Adrenal gland (tissue), 12 donors: ENCODE data around the gene KEAP1. TPM values are rescaled to one million over a fixed set of nuclear protein-coding genes. Genes with fewer than 3 reads are reported as not detected.

Source experiments
- DNase-seq, 7 donors: peaks; one replicate each; pipeline ENCODE4 v3.0.0-alpha.2; 2019 to 2020
- H3K27ac ChIP-seq, 5 donors: fragments of 200-600 bp; sonication (generic) in 4 of 5; 1 replicate in 3 of 5; 2 replicates in 2 of 5; pipeline versions ENCODE4 v1.5.1 to v1.8.0; 2016 to 2020; ENCODE audit warnings: mild to moderate bottlenecking in 1 of 5
- H3K27me3 ChIP-seq: fragments of 200-600 bp; 2 replicates; pipeline ENCODE4 v1.8.0; 2021
- H3K36me3 ChIP-seq, 2 donors: fragments of 200-600 bp; replicated peaks in 1 of 2; 1 replicate in 1 of 2; 2 replicates in 1 of 2; pipeline versions ENCODE4 v1.5.1 to v1.8.0; 2018 to 2022
- H3K4me1 ChIP-seq, 2 donors: fragments of 200-600 bp; replicated peaks in 1 of 2; 1 replicate in 1 of 2; 2 replicates in 1 of 2; pipeline versions ENCODE4 v1.5.1 to v1.8.0; 2018 to 2021
- H3K4me3 ChIP-seq, 4 donors: fragments of 200-600 bp; sonication (generic) in 3 of 4; one replicate each; pipeline ENCODE4 v1.5.1; 2016 to 2018
- H3K9me3 ChIP-seq, 3 donors: fragments of 200-600 bp; sonication (generic) in 1 of 3; replicated peaks in 1 of 3; 1 replicate in 2 of 3; 2 replicates in 1 of 3; pipeline versions ENCODE4 v1.5.1 to v1.8.0; 2016 to 2021
- POLR2A ChIP-seq, 2 donors: fragments of 450-650 bp; IDR thresholded peaks; one replicate each; pipeline ENCODE4 v1.6.1; 2017; ENCODE audit warnings: antibody characterized with exemption in 2 of 2, mild to moderate bottlenecking in 2 of 2, moderate library complexity in 1 of 2
- WGBS, 4 donors: extraction: QIAGEN DNeasy Blood & Tissue Kit in 2 of 4; methylation state at CpG; one replicate each; pipeline versions ENCODE4 v1.1.5 to v1.1.7; 2013 to 2017; 5-methylcytosine and 5-hydroxymethylcytosine counted together
- intact Hi-C, 2 donors: fragments of 100-400 bp; cut with DNase I; formaldehyde crosslinking; loops; one replicate each; pipeline versions ENCODE4 v1.14.1 to v1.15.0; 2022 to 2023
- microRNA counts, 2 donors: library from miRNA; unstranded; fragments of <30 nt; microRNA quantifications; one replicate each; lab custom pipeline; 2016
- microRNA-seq, 3 donors: library from miRNA; unstranded; fragments of <30 nt; microRNA quantifications; one replicate each; pipeline ENCODE4, GENCODE V29; 2017 to 2020
- polyA plus RNA-seq, 3 donors: library from polyadenylated mRNA; stranded (reverse); fragments of 200-250 nt in 2 of 3; fragments of 350-450 nt in 1 of 3; fragmentation: Illumina TruSeq in 1 of 3; extraction: RNeasy Lipid Tissue Mini Kit (QIAGEN cat#74804) in 1 of 3; gene quantifications; one replicate each; pipeline ENCODE4 v1.2.3, GENCODE V29; 2013 to 2014
- small RNA-seq, 2 donors: library from RNA; depleted of rRNA; stranded (forward); fragments of <200 nt; gene quantifications; one replicate each; pipeline ENCODE3, GENCODE V24; 2016
- total RNA-seq, 9 donors: library from RNA; depleted of rRNA in 4 of 9; stranded (reverse); fragments of >200 nt in 4 of 9; fragments of 120-200 nt in 1 of 9; fragmentation: NEBNext Ultra II Directional in 1 of 9; extraction: Animal tissue kit (Norgen Biotek cat#: 25700) in 1 of 9; gene quantifications; one replicate each; pipeline versions ENCODE4 v1.1.0 to v1.2.4, GENCODE V29; 2013 to 2023
- TF ChIP-seq, protein P1 (sequence below), 6 experiments: fragments of 450-650 bp in 4 of 6; fragments of 200-600 bp in 2 of 6; sonication (generic) in 1 of 6; IDR thresholded peaks; 1 replicate in 5 of 6; 2 replicates in 1 of 6; pipeline versions ENCODE4 v1.5.1 to v1.8.0; 2016 to 2021; ENCODE audit warnings: antibody characterized with exemption in 6 of 6, mild to moderate bottlenecking in 2 of 6, moderate library complexity in 1 of 6
- donor health status: healthy with polysubstance abuse.
- donor health status: Bipolar disorder and iron deficiency.
- donor health status: DM: yes; HTN: yes; CAD: no.
- donor health status: DM: no; HTN: no; CAD: no.
- donor health status: DM: no; HTN: no; CAD: no.
- donor health status: DM: yes; HTN: yes; CAD: no.

Gene KEAP1
- total and polyA plus RNA-seq, 12 donors: 71.0 to 106 (median 77.2) TPM

DNA sequence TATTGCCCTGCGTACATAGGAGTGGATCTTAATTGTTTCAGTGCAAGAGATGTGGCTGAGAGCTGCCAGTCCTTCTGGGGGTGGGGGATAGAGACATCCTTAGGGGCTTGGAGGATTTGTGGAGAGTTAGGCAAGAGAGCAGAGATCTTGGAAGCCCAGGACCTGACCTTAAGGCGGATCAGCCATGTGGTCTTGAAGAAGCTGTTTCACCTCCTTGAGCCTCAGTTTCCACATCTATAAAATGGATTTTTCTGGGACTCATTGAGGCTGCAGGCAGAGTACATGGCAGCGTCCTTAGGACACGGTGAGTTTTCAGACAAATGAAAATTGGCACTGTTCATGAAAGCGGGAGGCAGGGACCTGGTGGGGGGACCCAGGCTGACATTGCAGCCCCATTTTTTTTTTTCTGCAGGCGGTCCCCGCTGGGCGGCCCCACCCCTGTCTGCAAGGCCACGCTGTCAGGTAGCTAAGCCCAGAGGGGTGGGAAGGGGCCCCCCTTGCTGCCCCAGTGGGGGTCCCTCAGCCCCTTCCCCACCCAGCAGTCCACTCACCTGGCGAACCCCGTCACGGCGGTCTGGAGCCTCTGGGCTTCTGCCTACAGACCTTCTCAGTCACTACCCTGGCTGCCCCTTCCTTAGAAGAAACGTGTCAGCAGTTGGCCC lies 52.8 kb downstream of the KEAP1 start:
- intact Hi-C loops: no loop called here
- no peaks in the 10 kb centered on the region for H3K9me3 ChIP-seq
- no peak for DNase-seq
- H3K27ac ChIP-seq: no peak overlapping the region
- no peaks in the 10 kb centered on the region for H3K4me1 ChIP-seq
- peaks cover 0 to 11% of the 10 kb centered on the region in 2 donors for H3K36me3 ChIP-seq
- WGBS, 4 donors: 82 to 93% (median 84%) methylated on average over 5 to 14 of the region's 14 CpGs
- H3K4me3 ChIP-seq: no peak overlapping the region
- no peaks in the 10 kb centered on the region for H3K27me3 ChIP-seq
- TF ChIP-seq POLR2A (IDR thresholded peaks at IDR 0.05): no peak
- TF ChIP-seq, protein P1, sequence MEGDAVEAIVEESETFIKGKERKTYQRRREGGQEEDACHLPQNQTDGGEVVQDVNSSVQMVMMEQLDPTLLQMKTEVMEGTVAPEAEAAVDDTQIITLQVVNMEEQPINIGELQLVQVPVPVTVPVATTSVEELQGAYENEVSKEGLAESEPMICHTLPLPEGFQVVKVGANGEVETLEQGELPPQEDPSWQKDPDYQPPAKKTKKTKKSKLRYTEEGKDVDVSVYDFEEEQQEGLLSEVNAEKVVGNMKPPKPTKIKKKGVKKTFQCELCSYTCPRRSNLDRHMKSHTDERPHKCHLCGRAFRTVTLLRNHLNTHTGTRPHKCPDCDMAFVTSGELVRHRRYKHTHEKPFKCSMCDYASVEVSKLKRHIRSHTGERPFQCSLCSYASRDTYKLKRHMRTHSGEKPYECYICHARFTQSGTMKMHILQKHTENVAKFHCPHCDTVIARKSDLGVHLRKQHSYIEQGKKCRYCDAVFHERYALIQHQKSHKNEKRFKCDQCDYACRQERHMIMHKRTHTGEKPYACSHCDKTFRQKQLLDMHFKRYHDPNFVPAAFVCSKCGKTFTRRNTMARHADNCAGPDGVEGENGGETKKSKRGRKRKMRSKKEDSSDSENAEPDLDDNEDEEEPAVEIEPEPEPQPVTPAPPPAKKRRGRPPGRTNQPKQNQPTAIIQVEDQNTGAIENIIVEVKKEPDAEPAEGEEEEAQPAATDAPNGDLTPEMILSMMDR (IDR thresholded peaks at IDR 0.05): no peak

DNA sequence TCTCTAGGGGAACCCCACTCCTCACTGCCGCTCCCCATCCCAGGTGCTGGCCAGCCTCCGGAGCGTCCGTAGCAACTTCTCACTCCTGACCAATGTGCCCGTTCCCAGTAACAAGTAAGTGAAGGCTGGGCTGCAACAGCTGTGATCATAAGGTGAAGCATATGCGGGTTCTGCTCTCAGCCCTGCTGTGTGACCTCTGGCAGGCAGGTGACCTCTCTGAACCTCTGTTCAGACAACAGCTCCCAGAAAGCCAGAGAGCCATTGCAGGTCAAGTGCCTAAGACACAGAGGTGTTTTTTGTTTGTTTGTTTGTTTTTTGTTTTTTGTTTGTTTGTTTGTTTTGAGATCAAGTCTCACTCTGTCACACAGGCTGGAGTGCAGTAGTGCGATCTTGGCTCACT lies 54.1 kb downstream of the KEAP1 start:
- Histone ChIP-seq H3K4me3 (no peak overlapping the region), H3K27me3 (no peaks in the 10 kb centered on the region), H3K4me1 (no peaks in the 10 kb centered on the region), H3K9me3 (no peaks in the 10 kb centered on the region), H3K27ac (no peak overlapping the region), H3K36me3 (peaks cover 0 to 11% of the 10 kb centered on the region in 2 donors)
- 93 to 96% (median 94%) methylated on average over 5 to 7 of the region's 7 CpGs for WGBS, 4 donors
- intact Hi-C loops: no loop called here
- no peak for DNase-seq
- TF ChIP-seq POLR2A (IDR thresholded peaks at IDR 0.05): no peak
- TF ChIP-seq, protein P1 (IDR thresholded peaks at IDR 0.05): no peak

DNA sequence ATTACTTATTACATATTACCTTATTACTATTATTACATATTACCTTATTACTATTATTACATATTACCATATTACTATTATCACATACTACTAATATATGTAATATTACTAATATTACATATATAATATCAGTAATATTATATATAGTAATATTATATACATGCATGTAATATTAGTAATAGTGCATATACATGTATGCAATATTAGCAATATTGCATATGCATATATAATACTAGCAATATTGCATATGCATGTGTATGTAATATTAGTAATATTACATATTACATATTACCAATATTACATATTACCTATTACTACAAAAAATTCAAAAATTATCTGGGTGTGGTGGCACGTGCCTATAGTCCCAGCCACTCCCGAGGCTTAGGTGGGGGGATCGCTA lies 60.5 kb downstream of the KEAP1 start:
- Histone ChIP-seq H3K36me3 (no peaks in the 10 kb centered on the region), H3K4me1 (no peaks in the 10 kb centered on the region), H3K9me3 (no peaks in the 10 kb centered on the region), H3K27ac (no peak overlapping the region), H3K4me3 (no peak overlapping the region), H3K27me3 (no peaks in the 10 kb centered on the region)
- no peak for DNase-seq
- intact Hi-C loops: no loop called here
- TF ChIP-seq, protein P1 (IDR thresholded peaks at IDR 0.05): no peak
- no peak for TF ChIP-seq POLR2A (IDR thresholded peaks at IDR 0.05)
- 82 to 95% (median 90%) methylated on average over 3 of the region's 3 CpGs for WGBS, 4 donors

DNA sequence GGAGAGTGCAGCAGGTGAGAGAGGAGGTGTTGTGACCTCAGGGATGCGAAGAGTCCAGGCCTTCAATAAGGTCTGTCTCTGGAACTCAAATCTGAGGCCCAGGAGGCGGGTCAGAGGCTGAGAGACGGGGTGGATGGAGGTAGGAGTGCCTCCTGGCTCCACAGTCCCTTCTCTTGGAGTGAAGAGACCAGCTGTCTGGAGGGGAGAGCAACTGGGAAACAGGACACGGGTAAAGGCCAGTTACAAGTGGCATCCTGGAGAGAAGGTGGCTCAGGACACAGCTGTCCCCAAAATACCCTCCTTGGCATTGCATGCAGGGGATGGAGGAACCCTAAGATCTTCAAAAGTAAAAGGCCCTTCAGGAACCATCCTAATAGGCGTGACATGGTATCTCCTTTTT lies 63.6 kb downstream of the KEAP1 start:
- no peak overlapping the region for H3K4me3 ChIP-seq
- H3K27ac ChIP-seq: no peak overlapping the region
- H3K27me3 ChIP-seq: no peaks in the 10 kb centered on the region
- no peak for DNase-seq
- 83 to 92% (median 85%) methylated on average over 5 of the region's 5 CpGs for WGBS, 4 donors
- TF ChIP-seq, protein P1 (IDR thresholded peaks at IDR 0.05): no peak
- no peak for TF ChIP-seq POLR2A (IDR thresholded peaks at IDR 0.05)
- H3K4me1 ChIP-seq: no peaks in the 10 kb centered on the region
- no peaks in the 10 kb centered on the region for H3K36me3 ChIP-seq
- intact Hi-C loops: no loop called here
- no peaks in the 10 kb centered on the region for H3K9me3 ChIP-seq

MicroRNAs within 50 kb of the gene (microRNA counts, 767-probe panel; counts per million panel counts)
- 0 counts per million in 2 donors for microRNA hsa-miR-1238 (lab: Ali Mortazavi, UCI)

Small RNA genes within 50 kb of the gene (microRNA-seq; reads per million reads assigned to microRNA genes)
- gene MIR1238: 0 reads per million in 3 donors

Small RNA genes within 50 kb of the gene (small RNA-seq; reads per million reads assigned to genes)
- gene MIR1238 (0 reads per million in 2 donors), gene RNU7-140P (0 reads per million in 2 donors)

Other genes starting within 250 kb of the KEAP1 start
- gene ICAM1, start 232.2 kb downstream of the KEAP1 start, total RNA-seq: 10 to 100 TPM in 8 of 9 donors, 1 to 10 TPM in 1; 2.2 to 90.4 (median 33.9) TPM
- 10 to 100 TPM in 2 of 3 donors, 1 to 10 TPM in 1; 8.8 to 27.6 (median 13.5) TPM for gene ICAM1, start 232.2 kb downstream of the KEAP1 start, polyA plus RNA-seq
- 1 to 10 TPM in 1 of 9 donors, under 1 TPM in 5, not detected in 3; 0.39 to 1.0 (median 0.57) TPM for gene ICAM4, start 216.4 kb downstream of the KEAP1 start, total RNA-seq
- gene ICAM4, start 216.4 kb downstream of the KEAP1 start, polyA plus RNA-seq: under 1 TPM in 2 of 3 donors, not detected in 1; 0.34 to 0.48 TPM
- gene ICAM5, start 213.4 kb downstream of the KEAP1 start, total RNA-seq: 1 to 10 TPM in 1 of 9 donors, under 1 TPM in 6, not detected in 2; 0.06 to 2.2 (median 0.49) TPM
- gene ICAM5, start 213.4 kb downstream of the KEAP1 start, polyA plus RNA-seq: under 1 TPM in 2 of 3 donors, not detected in 1; 0.20 to 0.64 TPM
- 1 to 10 TPM in 7 of 9 donors, not detected in 2; 1.0 to 4.5 (median 2.5) TPM for gene ZGLP1, start 193.5 kb downstream of the KEAP1 start, total RNA-seq
- 10 to 100 TPM in 1 of 3 donors, 1 to 10 TPM in 1, under 1 TPM in 1; 0.48 to 38.8 (median 8.8) TPM for gene ZGLP1, start 193.5 kb downstream of the KEAP1 start, polyA plus RNA-seq
- gene FDX2, start 187.3 kb downstream of the KEAP1 start, total RNA-seq: 10 to 100 TPM; 21.1 to 43.3 (median 31.0) TPM
- gene FDX2, start 187.3 kb downstream of the KEAP1 start, polyA plus RNA-seq: 10 to 100 TPM; 26.6 to 45.3 (median 33.4) TPM
- gene RAVER1, start 169.8 kb downstream of the KEAP1 start, total RNA-seq: 10 to 100 TPM in 8 of 9 donors, 1 to 10 TPM in 1; 4.3 to 42.7 (median 27.8) TPM
- gene RAVER1, start 169.8 kb downstream of the KEAP1 start, polyA plus RNA-seq: 10 to 100 TPM in 1 of 3 donors, 1 to 10 TPM in 2; 4.1 to 14.0 (median 5.5) TPM
- gene ICAM3, start 163.7 kb downstream of the KEAP1 start, total RNA-seq: 10 to 100 TPM in 2 of 9 donors, 1 to 10 TPM in 7; 3.7 to 17.7 (median 7.6) TPM
- 10 to 100 TPM in 1 of 3 donors, 1 to 10 TPM in 2; 4.8 to 11.1 (median 8.4) TPM for gene ICAM3, start 163.7 kb downstream of the KEAP1 start, polyA plus RNA-seq
- 100 to 1,000 TPM in 4 of 9 donors, 10 to 100 TPM in 5; 56.1 to 160 (median 96.8) TPM for gene TYK2, start 122.8 kb downstream of the KEAP1 start, total RNA-seq
- 100 to 1,000 TPM in 2 of 3 donors, 10 to 100 TPM in 1; 61.5 to 408 (median 297) TPM for gene TYK2, start 122.8 kb downstream of the KEAP1 start, polyA plus RNA-seq
- 100 to 1,000 TPM in 4 of 9 donors, 10 to 100 TPM in 5; 72.8 to 137 (median 97.3) TPM for gene CDC37, start 99.8 kb downstream of the KEAP1 start, total RNA-seq
- gene CDC37, start 99.8 kb downstream of the KEAP1 start, polyA plus RNA-seq: 100 to 1,000 TPM; 117 to 518 (median 317) TPM
- gene PDE4A, start 82.8 kb downstream of the KEAP1 start, total RNA-seq: 10 to 100 TPM in 7 of 9 donors, 1 to 10 TPM in 1, under 1 TPM in 1; 0.28 to 20.4 (median 12.0) TPM
- gene PDE4A, start 82.8 kb downstream of the KEAP1 start, polyA plus RNA-seq: 1 to 10 TPM; 4.4 to 10.0 (median 6.4) TPM
- 1 to 10 TPM in 2 of 9 donors, under 1 TPM in 6, not detected in 1; 0.14 to 3.0 (median 0.61) TPM for gene S1PR5, start 14.1 kb upstream of the KEAP1 start, total RNA-seq
- under 1 TPM; 0.37 to 0.97 (median 0.51) TPM for gene S1PR5, start 14.1 kb upstream of the KEAP1 start, polyA plus RNA-seq
- gene ATG4D, start 40.5 kb upstream of the KEAP1 start, total RNA-seq: 10 to 100 TPM; 26.4 to 93.7 (median 37.8) TPM
- 10 to 100 TPM in 2 of 3 donors, 1 to 10 TPM in 1; 7.4 to 58.2 (median 53.2) TPM for gene ATG4D, start 40.5 kb upstream of the KEAP1 start, polyA plus RNA-seq
- 10 to 100 TPM in 8 of 9 donors, 1 to 10 TPM in 1; 7.1 to 32.4 (median 18.7) TPM for gene KRI1, start 62.7 kb upstream of the KEAP1 start, total RNA-seq
- gene KRI1, start 62.7 kb upstream of the KEAP1 start, polyA plus RNA-seq: 10 to 100 TPM; 29.7 to 69.0 (median 29.8) TPM
- gene CDKN2D, start 65.6 kb upstream of the KEAP1 start, total RNA-seq: 10 to 100 TPM in 2 of 9 donors, 1 to 10 TPM in 7; 1.9 to 17.4 (median 6.5) TPM
- gene CDKN2D, start 65.6 kb upstream of the KEAP1 start, polyA plus RNA-seq: 10 to 100 TPM in 2 of 3 donors, 1 to 10 TPM in 1; 7.4 to 11.2 (median 10.0) TPM
- gene AP1M2, start 84.0 kb upstream of the KEAP1 start, total RNA-seq: under 1 TPM in 2 of 9 donors, not detected in 7; 0.19 to 0.43 TPM
- gene AP1M2, start 84.0 kb upstream of the KEAP1 start, polyA plus RNA-seq: under 1 TPM in 2 of 3 donors, not detected in 1; 0.10 to 0.97 TPM
- 100 to 1,000 TPM in 4 of 9 donors, 10 to 100 TPM in 5; 20.4 to 188 (median 90.8) TPM for gene SLC44A2, start 122.2 kb upstream of the KEAP1 start, total RNA-seq
- 10 to 100 TPM; 67.3 to 92.3 (median 68.1) TPM for gene SLC44A2, start 122.2 kb upstream of the KEAP1 start, polyA plus RNA-seq
- gene ILF3, start 151.0 kb upstream of the KEAP1 start, total RNA-seq: 100 to 1,000 TPM in 5 of 9 donors, 10 to 100 TPM in 4; 75.0 to 254 (median 115) TPM
- gene ILF3, start 151.0 kb upstream of the KEAP1 start, polyA plus RNA-seq: 100 to 1,000 TPM; 192 to 232 (median 219) TPM
- 10 to 100 TPM; 16.4 to 82.7 (median 40.3) TPM for gene QTRT1, start 198.1 kb upstream of the KEAP1 start, total RNA-seq
- gene QTRT1, start 198.1 kb upstream of the KEAP1 start, polyA plus RNA-seq: 100 to 1,000 TPM in 2 of 3 donors, 1 to 10 TPM in 1; 8.1 to 466 (median 422) TPM
- gene DNM2, start 214.7 kb upstream of the KEAP1 start, total RNA-seq: 100 to 1,000 TPM in 8 of 9 donors, 10 to 100 TPM in 1; 73.3 to 196 (median 166) TPM
- gene DNM2, start 214.7 kb upstream of the KEAP1 start, polyA plus RNA-seq: 100 to 1,000 TPM; 103 to 157 (median 124) TPM